Nephron progenitor cell (in vitro differentiated cells): ENCODE measurements around the gene PRELP.
A peak's percentile ranks its signal among the peaks of the same experiment; 100 is the strongest.

Experiments used
- DNase-seq: peaks from one replicate; pipeline ENCODE4 v3.0.0; 2021
- H3K27ac Mint-ChIP-seq: 2 replicates; pipeline ENCODE4 v1.8.0; 2021; ENCODE audit warnings: mild to moderate bottlenecking, moderate library complexity, mixed read lengths
- H3K27me3 Mint-ChIP-seq: 2 replicates; pipeline ENCODE4 v1.8.0; 2021; ENCODE audit warnings: mild to moderate bottlenecking, low read depth, mixed read lengths; ENCODE audit not compliant: poor library complexity
- H3K36me3 Mint-ChIP-seq: 2 replicates; pipeline ENCODE4 v1.8.0; 2021; ENCODE audit warnings: low read depth, mixed read lengths
- H3K4me1 Mint-ChIP-seq: 2 replicates; pipeline ENCODE4 v1.8.0; 2021; ENCODE audit warnings: mixed read lengths
- H3K4me3 Mint-ChIP-seq: 2 replicates; pipeline ENCODE4 v1.8.0; 2021; ENCODE audit warnings: mild to moderate bottlenecking, moderate library complexity, mixed read lengths
- H3K9me3 Mint-ChIP-seq: 2 replicates; pipeline ENCODE4 v1.8.0; 2021; ENCODE audit warnings: mild to moderate bottlenecking, moderate library complexity, mixed read lengths
- CTCF ChIP-seq: fragments of 200-600 bp; sonication (generic); IDR thresholded peaks from 2 replicates; pipeline ENCODE4 v1.5.0; 2021; ENCODE audit warnings: antibody characterized with exemption

PRELP gene

GRCh38 chr1:203511513-203511912 lies 35.9 kb downstream of the PRELP start:
- DNase-seq: no peak
- Mint-ChIP-seq H3K36me3 (no peaks in the 10 kb centered on the region), H3K4me1 (peaks cover 89% of the 10 kb centered on the region), H3K9me3 (no peaks in the 10 kb centered on the region), H3K4me3 (no peak overlapping the region), H3K27ac (no peak overlapping the region), H3K27me3 (peaks cover 50% of the 10 kb centered on the region)
- no peak for TF ChIP-seq CTCF

- Mint-ChIP-seq H3K4me1 (peaks cover 89% of the 10 kb centered on the region), H3K4me3 (no peak overlapping the region), H3K27ac (no peak overlapping the region), H3K27me3 (peaks cover 51% of the 10 kb centered on the region), H3K9me3 (no peaks in the 10 kb centered on the region), H3K36me3 (no peaks in the 10 kb centered on the region)
- no peak for DNase-seq
- TF ChIP-seq CTCF: no peak
Measured at GRCh38 chr1:203511930-203512329, 36.3 kb downstream of the PRELP start.

GRCh38 chr1:203512517-203512847 lies 36.9 kb downstream of the PRELP start:
- Mint-ChIP-seq H3K27me3 (peaks cover 55% of the 10 kb centered on the region), H3K27ac (no peak overlapping the region), H3K9me3 (no peaks in the 10 kb centered on the region), H3K36me3 (no peaks in the 10 kb centered on the region), H3K4me3 (peak overlapping the region; percentile 44), H3K4me1 (peaks cover 89% of the 10 kb centered on the region)
- TF ChIP-seq CTCF: no peak
- DNase-seq: no peak

- Mint-ChIP-seq H3K36me3 (no peaks in the 10 kb centered on the region), H3K27ac (peak overlapping the region; percentile 21), H3K4me1 (peaks cover 87% of the 10 kb centered on the region), H3K4me3 (peak overlapping the region; percentile 44), H3K27me3 (peaks cover 60% of the 10 kb centered on the region), H3K9me3 (no peaks in the 10 kb centered on the region)
- no peak for DNase-seq
- no peak for TF ChIP-seq CTCF
Measured at GRCh38 chr1:203512848-203513584, 37.4 kb downstream of the PRELP start.

- Mint-ChIP-seq H3K4me3 (peak overlapping the region; percentile 33), H3K27me3 (peaks cover 66% of the 10 kb centered on the region), H3K27ac (no peak overlapping the region), H3K4me1 (peaks cover 84% of the 10 kb centered on the region), H3K36me3 (no peaks in the 10 kb centered on the region), H3K9me3 (no peaks in the 10 kb centered on the region)
- no peak for TF ChIP-seq CTCF
- no peak for DNase-seq
Measured at GRCh38 chr1:203513585-203514031, 38.0 kb downstream of the PRELP start.

GRCh38 chr1:203516184-203516583 lies 40.6 kb downstream of the PRELP start:
- Mint-ChIP-seq H3K9me3 (no peaks in the 10 kb centered on the region), H3K27ac (peak overlapping the region; percentile 74), H3K4me1 (peaks cover 79% of the 10 kb centered on the region), H3K36me3 (no peaks in the 10 kb centered on the region), H3K27me3 (peaks cover 83% of the 10 kb centered on the region), H3K4me3 (peak overlapping the region; percentile 20)
- TF ChIP-seq CTCF: no peak
- DNase-seq: peak; percentile 36
